Adrenal gland (tissue), 5 donors: ENCODE data around the gene UBE2J2.

ENCODE experiments used
- CTCF ChIP-seq, 6 experiments: fragments of 450-650 bp in 4 of 6; fragments of 200-600 bp in 2 of 6; sonication (generic) in 1 of 6; IDR thresholded peaks; 1 replicate in 5 of 6; 2 replicates in 1 of 6; pipeline versions ENCODE4 v1.5.1 to v1.8.0; 2016 to 2021; ENCODE audit warnings: antibody characterized with exemption in 6 of 6, mild to moderate bottlenecking in 2 of 6, moderate library complexity in 1 of 6
- POLR2A ChIP-seq, 2 donors: fragments of 450-650 bp; IDR thresholded peaks; one replicate each; pipeline ENCODE4 v1.6.1; 2017; ENCODE audit warnings: antibody characterized with exemption in 2 of 2, mild to moderate bottlenecking in 2 of 2, moderate library complexity in 1 of 2
- donor health status: DM: no; HTN: no; CAD: no.

GRCh38 chr1:1315435-1315954 is 41.8 kb upstream of the UBE2J2 start:
- TF ChIP-seq CTCF (IDR thresholded peaks at IDR 0.05) (no peak), POLR2A (IDR thresholded peaks at IDR 0.05) (no peak)
